ENCODE results near the gene DTNB.

DTNB gene

GRCh38 chr2:25592766-25593292, 80.5 kb downstream of the DTNB start:
- 81 to 89% methylated on average over 6 to 7 of the region's 8 CpGs for WGBS, 2 experiments (ENCODE audit: insufficient coverage in 2 of 2)
- H3K27ac ChIP-seq (ENCODE audit: low read depth, low read length, severe bottlenecking), result no peak overlapping the region

GRCh38 chr2:25590921-25591505, 82.4 kb downstream of the DTNB start:
- no peaks in the 10 kb centered on the region for H3K36me3 ChIP-seq (ENCODE audit: control insufficient read depth, insufficient read depth, low read length)
- H3K4me3 ChIP-seq (ENCODE audit: extremely low read depth, insufficient read depth, low read length, poor library complexity, severe bottlenecking), result no peak overlapping the region
- WGBS, 2 experiments (ENCODE audit: insufficient coverage in 2 of 2), result 95 to 97% methylated on average over 13 of the region's 15 CpGs
- H3K9me3 ChIP-seq (ENCODE audit: control insufficient read depth, low read length), result no peaks in the 10 kb centered on the region
- H3K4me1 ChIP-seq (ENCODE audit: control insufficient read depth, insufficient read depth, low read length, poor library complexity, severe bottlenecking), result peaks cover 10% of the 10 kb centered on the region
- no peak overlapping the region for H3K27ac ChIP-seq (ENCODE audit: low read depth, low read length, severe bottlenecking)

More at GRCh38 chr2:25592766-25593292, 80.5 kb downstream of the DTNB start:
- Histone ChIP-seq H3K4me3 (ENCODE audit: extremely low read depth, insufficient read depth, low read length, poor library complexity, severe bottlenecking) (no peak overlapping the region), H3K36me3 (ENCODE audit: control insufficient read depth, insufficient read depth, low read length) (no peaks in the 10 kb centered on the region), H3K9me3 (ENCODE audit: control insufficient read depth, low read length) (no peaks in the 10 kb centered on the region), H3K4me1 (ENCODE audit: control insufficient read depth, insufficient read depth, low read length, poor library complexity, severe bottlenecking) (peaks cover under 1% of the 10 kb centered on the region)

- peaks cover 10% of the 10 kb centered on the region for H3K4me1 ChIP-seq (ENCODE audit: control insufficient read depth, insufficient read depth, low read length, poor library complexity, severe bottlenecking)
- 95 to 96% methylated on average over 12 to 13 of the region's 13 CpGs for WGBS, 2 experiments (ENCODE audit: insufficient coverage in 2 of 2)
These were observed 83.6 kb downstream of the DTNB start for GRCh38 chr2:25589676-25590205.

GRCh38 chr2:25588576-25588975, 84.8 kb downstream of the DTNB start:
- Histone ChIP-seq H3K36me3 (ENCODE audit: control insufficient read depth, insufficient read depth, low read length) (no peaks in the 10 kb centered on the region), H3K4me3 (ENCODE audit: extremely low read depth, insufficient read depth, low read length, poor library complexity, severe bottlenecking) (no peak overlapping the region), H3K9me3 (ENCODE audit: control insufficient read depth, low read length) (no peaks in the 10 kb centered on the region), H3K4me1 (ENCODE audit: control insufficient read depth, insufficient read depth, low read length, poor library complexity, severe bottlenecking) (peaks cover 10% of the 10 kb centered on the region), H3K27ac (ENCODE audit: low read depth, low read length, severe bottlenecking) (no peak overlapping the region)
- WGBS, 2 experiments (ENCODE audit: insufficient coverage in 2 of 2), result 91 to 94% methylated on average over 3 of the region's 4 CpGs

More at GRCh38 chr2:25589676-25590205, 83.6 kb downstream of the DTNB start:
- Histone ChIP-seq H3K9me3 (ENCODE audit: control insufficient read depth, low read length) (no peaks in the 10 kb centered on the region), H3K36me3 (ENCODE audit: control insufficient read depth, insufficient read depth, low read length) (no peaks in the 10 kb centered on the region), H3K27ac (ENCODE audit: low read depth, low read length, severe bottlenecking) (no peak overlapping the region), H3K4me3 (ENCODE audit: extremely low read depth, insufficient read depth, low read length, poor library complexity, severe bottlenecking) (no peak overlapping the region)

GRCh38 chr2:25587361-25587760, 86.0 kb downstream of the DTNB start:
- Histone ChIP-seq H3K4me3 (ENCODE audit: extremely low read depth, insufficient read depth, low read length, poor library complexity, severe bottlenecking) (no peak overlapping the region), H3K36me3 (ENCODE audit: control insufficient read depth, insufficient read depth, low read length) (no peaks in the 10 kb centered on the region), H3K27ac (ENCODE audit: low read depth, low read length, severe bottlenecking) (no peak overlapping the region), H3K4me1 (ENCODE audit: control insufficient read depth, insufficient read depth, low read length, poor library complexity, severe bottlenecking) (peaks cover 10% of the 10 kb centered on the region), H3K9me3 (ENCODE audit: control insufficient read depth, low read length) (no peaks in the 10 kb centered on the region)
- 86% methylated on average over 2 of the region's 4 CpGs; no CpG with 5 or more reads in 1 of the 2 experiments for whole genome bisulfite sequencing, 2 experiments (ENCODE audit: insufficient coverage in 2 of 2)

- WGBS, 2 experiments (ENCODE audit: insufficient coverage in 2 of 2), result 94 to 100% methylated on average over 2 to 3 of the region's 4 CpGs
- peaks cover 10% of the 10 kb centered on the region for H3K4me1 ChIP-seq (ENCODE audit: control insufficient read depth, insufficient read depth, low read length, poor library complexity, severe bottlenecking)
- H3K9me3 ChIP-seq (ENCODE audit: control insufficient read depth, low read length), result no peaks in the 10 kb centered on the region
- no peak overlapping the region for H3K4me3 ChIP-seq (ENCODE audit: extremely low read depth, insufficient read depth, low read length, poor library complexity, severe bottlenecking)
- no peak overlapping the region for H3K27ac ChIP-seq (ENCODE audit: low read depth, low read length, severe bottlenecking)
- no peaks in the 10 kb centered on the region for H3K36me3 ChIP-seq (ENCODE audit: control insufficient read depth, insufficient read depth, low read length)
These were observed 86.6 kb downstream of the DTNB start for GRCh38 chr2:25586726-25587144.

GRCh38 chr2:25585189-25585588, 88.2 kb downstream of the DTNB start:
- H3K4me3 ChIP-seq (ENCODE audit: extremely low read depth, insufficient read depth, low read length, poor library complexity, severe bottlenecking), result no peak overlapping the region
- no peaks in the 10 kb centered on the region for H3K9me3 ChIP-seq (ENCODE audit: control insufficient read depth, low read length)
- H3K36me3 ChIP-seq (ENCODE audit: control insufficient read depth, insufficient read depth, low read length), result no peaks in the 10 kb centered on the region
- WGBS, 2 experiments (ENCODE audit: insufficient coverage in 2 of 2), result 100% methylated on average over 1 of the region's 3 CpGs
- H3K4me1 ChIP-seq (ENCODE audit: control insufficient read depth, insufficient read depth, low read length, poor library complexity, severe bottlenecking), result peaks cover 10% of the 10 kb centered on the region
- H3K27ac ChIP-seq (ENCODE audit: low read depth, low read length, severe bottlenecking), result no peak overlapping the region

- no peak overlapping the region for H3K27ac ChIP-seq (ENCODE audit: low read depth, low read length, severe bottlenecking)
- no peaks in the 10 kb centered on the region for H3K9me3 ChIP-seq (ENCODE audit: control insufficient read depth, low read length)
- no peak overlapping the region for H3K4me3 ChIP-seq (ENCODE audit: extremely low read depth, insufficient read depth, low read length, poor library complexity, severe bottlenecking)
- no peaks in the 10 kb centered on the region for H3K36me3 ChIP-seq (ENCODE audit: control insufficient read depth, insufficient read depth, low read length)
- 82 to 97% methylated on average over 3 to 8 of the region's 10 CpGs for WGBS, 2 experiments (ENCODE audit: insufficient coverage in 2 of 2)
- peaks cover 4% of the 10 kb centered on the region for H3K4me1 ChIP-seq (ENCODE audit: control insufficient read depth, insufficient read depth, low read length, poor library complexity, severe bottlenecking)
These were observed 91.1 kb downstream of the DTNB start for GRCh38 chr2:25582077-25582830.

GRCh38 chr2:25576596-25576995, 96.8 kb downstream of the DTNB start:
- Histone ChIP-seq H3K4me3 (ENCODE audit: extremely low read depth, insufficient read depth, low read length, poor library complexity, severe bottlenecking) (no peak overlapping the region), H3K36me3 (ENCODE audit: control insufficient read depth, insufficient read depth, low read length) (no peaks in the 10 kb centered on the region), H3K4me1 (ENCODE audit: control insufficient read depth, insufficient read depth, low read length, poor library complexity, severe bottlenecking) (no peaks in the 10 kb centered on the region), H3K9me3 (ENCODE audit: control insufficient read depth, low read length) (no peaks in the 10 kb centered on the region), H3K27ac (ENCODE audit: low read depth, low read length, severe bottlenecking) (no peak overlapping the region)
- 97% methylated on average over 7 of the region's 7 CpGs; no CpG with 5 or more reads in 1 of the 2 experiments for WGBS, 2 experiments (ENCODE audit: insufficient coverage in 2 of 2)

- no peaks in the 10 kb centered on the region for H3K4me1 ChIP-seq (ENCODE audit: control insufficient read depth, insufficient read depth, low read length, poor library complexity, severe bottlenecking)
- H3K27ac ChIP-seq (ENCODE audit: low read depth, low read length, severe bottlenecking), result no peak overlapping the region
- 90% methylated on average over 3 of the region's 3 CpGs; no CpG with 5 or more reads in 1 of the 2 experiments for WGBS, 2 experiments (ENCODE audit: insufficient coverage in 2 of 2)
- no peaks in the 10 kb centered on the region for H3K9me3 ChIP-seq (ENCODE audit: control insufficient read depth, low read length)
- no peak overlapping the region for H3K4me3 ChIP-seq (ENCODE audit: extremely low read depth, insufficient read depth, low read length, poor library complexity, severe bottlenecking)
- H3K36me3 ChIP-seq (ENCODE audit: control insufficient read depth, insufficient read depth, low read length), result no peaks in the 10 kb centered on the region
These were observed 100.7 kb downstream of the DTNB start for GRCh38 chr2:25572638-25573037.
